HEK293 (cell line): ENCODE data around the gene ANKRD30A.

Source experiments
- CTCF ChIA-PET: fragments of 350-600 bp; formaldehyde crosslinking; extraction: SDS; loops from one replicate; lab custom pipeline; 2021; ENCODE audit warnings: antibody characterized with exemption; lab: Yijun Ruan, JAX
- POLR2A ChIA-PET: fragments of 300-600 bp; formaldehyde crosslinking; extraction: SDS; loops from one replicate; lab custom pipeline; 2020; ENCODE audit warnings: antibody characterized with exemption, inconsistent platforms; lab: Yijun Ruan, JAX
- H3K27ac ChIP-seq: fragments of 200-500 bp; sonication (Bioruptor generic); 2 replicates; pipeline ENCODE4 v1.5.1; 2014; ENCODE audit warnings: low read depth, low read length, control low read depth, inconsistent platforms; ENCODE audit errors: extremely low read depth
- H3K36me3 ChIP-seq, 2 experiments: fragments of 200-500 bp in 1 of 2; sonication (Bioruptor generic) in 1 of 2; 1 replicate in 1 of 2; 2 replicates in 1 of 2; pipeline ENCODE4 v1.5.1; 2014 to 2017; ENCODE audit warnings: inconsistent platforms in 2 of 2, low read length in 2 of 2; ENCODE audit not compliant: control insufficient read depth in 2 of 2, insufficient read depth in 1 of 2
- H3K4me1 ChIP-seq: fragments of 200-500 bp; sonication (Bioruptor generic); 2 replicates; pipeline ENCODE4 v1.5.1; 2014; ENCODE audit warnings: mild to moderate bottlenecking, low read length, inconsistent platforms; ENCODE audit not compliant: control insufficient read depth, insufficient read depth
- H3K4me3 ChIP-seq: 2 replicates; pipeline ENCODE4 v1.5.1; 2011; ENCODE audit warnings: low read depth, mild to moderate bottlenecking, control low read depth, low read length, moderate library complexity
- H3K9me3 ChIP-seq: fragments of 200-500 bp; sonication (Bioruptor generic); 2 replicates; pipeline ENCODE4 v1.5.1; 2014; ENCODE audit warnings: low read depth, low read length, inconsistent platforms; ENCODE audit not compliant: control insufficient read depth, insufficient read depth
- KLF7 ChIP-seq: fragments of 450-650 bp; formaldehyde crosslinking; IDR thresholded peaks from 2 replicates; pipeline ENCODE4 v1.5.1; 2016; ENCODE audit warnings: missing biosample characterization, missing genetic modification characterization, borderline replicate concordance
- TSHZ1 ChIP-seq: fragments of 450-650 bp; formaldehyde crosslinking; IDR thresholded peaks from 2 replicates; pipeline ENCODE4 v1.5.1; 2016; ENCODE audit warnings: missing biosample characterization, missing genetic modification characterization, borderline replicate concordance
- WT1 ChIP-seq: fragments of 450-650 bp; formaldehyde crosslinking; IDR thresholded peaks from 2 replicates; pipeline ENCODE4 v1.5.1; 2016; ENCODE audit warnings: missing biosample characterization, missing genetic modification characterization
- ZBTB10 ChIP-seq: fragments of 450-650 bp; formaldehyde crosslinking; IDR thresholded peaks from 2 replicates; pipeline ENCODE4 v1.5.1; 2016; ENCODE audit warnings: missing biosample characterization, missing genetic modification characterization
- ZEB2 ChIP-seq: fragments of 450-650 bp; formaldehyde crosslinking; IDR thresholded peaks from 2 replicates; pipeline ENCODE4 v1.5.1; 2016; ENCODE audit warnings: missing biosample characterization, missing genetic modification characterization
- ZIC2 ChIP-seq: fragments of 450-650 bp; formaldehyde crosslinking; IDR thresholded peaks from 2 replicates; pipeline ENCODE4 v1.5.1; 2016; ENCODE audit warnings: missing biosample characterization, missing genetic modification characterization
- ZNF138 ChIP-seq: fragments of 450-650 bp; formaldehyde crosslinking; IDR thresholded peaks from 2 replicates; pipeline ENCODE4 v1.5.1; 2016; ENCODE audit warnings: missing biosample characterization, missing genetic modification characterization, borderline replicate concordance
- ZNF155 ChIP-seq: fragments of 450-650 bp; formaldehyde crosslinking; IDR thresholded peaks from 2 replicates; pipeline ENCODE4 v1.5.1; 2016; ENCODE audit warnings: missing biosample characterization, missing genetic modification characterization
- ZNF174 ChIP-seq: fragments of 450-650 bp; formaldehyde crosslinking; IDR thresholded peaks from 2 replicates; pipeline ENCODE4 v1.5.0; 2017; ENCODE audit warnings: missing biosample characterization, mild to moderate bottlenecking, missing genetic modification characterization
- ZNF221 ChIP-seq: fragments of 450-650 bp; formaldehyde crosslinking; IDR thresholded peaks from 2 replicates; pipeline ENCODE4 v1.5.1; 2017; ENCODE audit warnings: missing biosample characterization, missing genetic modification characterization, borderline replicate concordance
- ZNF354C ChIP-seq: fragments of 450-650 bp; formaldehyde crosslinking; IDR thresholded peaks from 2 replicates; pipeline ENCODE4 v1.5.1; 2016; ENCODE audit warnings: missing biosample characterization, missing genetic modification characterization, low read depth, borderline replicate concordance
- ZNF548 ChIP-seq: fragments of 450-650 bp; formaldehyde crosslinking; IDR thresholded peaks from 2 replicates; pipeline ENCODE4 v1.5.1; 2016; ENCODE audit warnings: missing biosample characterization, missing genetic modification characterization
- ZNF677 ChIP-seq: fragments of 450-650 bp; IDR thresholded peaks from 2 replicates; pipeline ENCODE4 v1.5.0; 2018; ENCODE audit warnings: missing biosample characterization, mild to moderate bottlenecking, missing genetic modification characterization, moderate library complexity
- ZNF76 ChIP-seq: fragments of 450-650 bp; formaldehyde crosslinking; IDR thresholded peaks from 2 replicates; pipeline ENCODE4; 2016; ENCODE audit warnings: low read depth, missing biosample characterization, missing genetic modification characterization, borderline replicate concordance
- TF ChIP-seq, protein P1 (sequence below): fragments of 450-650 bp; formaldehyde crosslinking; IDR thresholded peaks from 2 replicates; pipeline ENCODE4 v1.5.1; 2016; ENCODE audit warnings: missing biosample characterization, missing genetic modification characterization, borderline replicate concordance
- TF ChIP-seq, protein P2 (sequence below): fragments of 450-650 bp; formaldehyde crosslinking; IDR thresholded peaks from 2 replicates; pipeline ENCODE4; 2016; ENCODE audit warnings: missing biosample characterization, missing genetic modification characterization

Gene ANKRD30A

GRCh38 chr10:37314862-37315261, 189.5 kb downstream of the ANKRD30A start (continued):
- no peak for TF ChIP-seq ZBTB10 (tag by site-specific recombination)
- TF ChIP-seq, protein P1, sequence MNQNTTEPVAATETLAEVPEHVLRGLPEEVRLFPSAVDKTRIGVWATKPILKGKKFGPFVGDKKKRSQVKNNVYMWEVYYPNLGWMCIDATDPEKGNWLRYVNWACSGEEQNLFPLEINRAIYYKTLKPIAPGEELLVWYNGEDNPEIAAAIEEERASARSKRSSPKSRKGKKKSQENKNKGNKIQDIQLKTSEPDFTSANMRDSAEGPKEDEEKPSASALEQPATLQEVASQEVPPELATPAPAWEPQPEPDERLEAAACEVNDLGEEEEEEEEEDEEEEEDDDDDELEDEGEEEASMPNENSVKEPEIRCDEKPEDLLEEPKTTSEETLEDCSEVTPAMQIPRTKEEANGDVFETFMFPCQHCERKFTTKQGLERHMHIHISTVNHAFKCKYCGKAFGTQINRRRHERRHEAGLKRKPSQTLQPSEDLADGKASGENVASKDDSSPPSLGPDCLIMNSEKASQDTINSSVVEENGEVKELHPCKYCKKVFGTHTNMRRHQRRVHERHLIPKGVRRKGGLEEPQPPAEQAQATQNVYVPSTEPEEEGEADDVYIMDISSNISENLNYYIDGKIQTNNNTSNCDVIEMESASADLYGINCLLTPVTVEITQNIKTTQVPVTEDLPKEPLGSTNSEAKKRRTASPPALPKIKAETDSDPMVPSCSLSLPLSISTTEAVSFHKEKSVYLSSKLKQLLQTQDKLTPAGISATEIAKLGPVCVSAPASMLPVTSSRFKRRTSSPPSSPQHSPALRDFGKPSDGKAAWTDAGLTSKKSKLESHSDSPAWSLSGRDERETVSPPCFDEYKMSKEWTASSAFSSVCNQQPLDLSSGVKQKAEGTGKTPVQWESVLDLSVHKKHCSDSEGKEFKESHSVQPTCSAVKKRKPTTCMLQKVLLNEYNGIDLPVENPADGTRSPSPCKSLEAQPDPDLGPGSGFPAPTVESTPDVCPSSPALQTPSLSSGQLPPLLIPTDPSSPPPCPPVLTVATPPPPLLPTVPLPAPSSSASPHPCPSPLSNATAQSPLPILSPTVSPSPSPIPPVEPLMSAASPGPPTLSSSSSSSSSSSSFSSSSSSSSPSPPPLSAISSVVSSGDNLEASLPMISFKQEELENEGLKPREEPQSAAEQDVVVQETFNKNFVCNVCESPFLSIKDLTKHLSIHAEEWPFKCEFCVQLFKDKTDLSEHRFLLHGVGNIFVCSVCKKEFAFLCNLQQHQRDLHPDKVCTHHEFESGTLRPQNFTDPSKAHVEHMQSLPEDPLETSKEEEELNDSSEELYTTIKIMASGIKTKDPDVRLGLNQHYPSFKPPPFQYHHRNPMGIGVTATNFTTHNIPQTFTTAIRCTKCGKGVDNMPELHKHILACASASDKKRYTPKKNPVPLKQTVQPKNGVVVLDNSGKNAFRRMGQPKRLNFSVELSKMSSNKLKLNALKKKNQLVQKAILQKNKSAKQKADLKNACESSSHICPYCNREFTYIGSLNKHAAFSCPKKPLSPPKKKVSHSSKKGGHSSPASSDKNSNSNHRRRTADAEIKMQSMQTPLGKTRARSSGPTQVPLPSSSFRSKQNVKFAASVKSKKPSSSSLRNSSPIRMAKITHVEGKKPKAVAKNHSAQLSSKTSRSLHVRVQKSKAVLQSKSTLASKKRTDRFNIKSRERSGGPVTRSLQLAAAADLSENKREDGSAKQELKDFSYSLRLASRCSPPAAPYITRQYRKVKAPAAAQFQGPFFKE, result no peak
- no peak for TF ChIP-seq ZNF548 (tag by site-specific recombination)
- TF ChIP-seq, all 188 proteins: peak for 0

DNA sequence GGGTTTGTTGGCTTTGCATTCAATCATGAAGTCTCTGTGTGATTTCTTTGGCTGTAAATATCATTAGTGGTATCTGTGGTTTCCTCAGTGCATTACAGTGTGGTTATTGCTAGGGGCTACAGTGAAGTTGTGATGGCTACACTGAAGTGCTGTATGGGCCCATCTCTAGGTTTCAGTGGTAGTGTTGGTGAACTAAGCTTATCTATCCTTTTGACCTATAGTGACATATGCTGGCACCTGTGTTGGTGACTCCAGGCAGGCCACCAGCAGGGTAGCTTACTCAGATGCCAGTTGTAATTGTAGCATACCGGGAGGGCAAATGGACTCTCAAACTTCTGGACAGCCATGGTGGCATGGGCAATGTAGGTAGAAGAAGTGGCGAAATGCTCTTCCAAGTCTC, 219.0 kb downstream of the ANKRD30A start:
- H3K4me1 ChIP-seq, result no peaks in the 10 kb centered on the region
- TF ChIP-seq TSHZ1 (tag by site-specific recombination) (no peak), ZNF221 (no peak), ZNF155 (tag by site-specific recombination) (no peak), KLF7 (tag by site-specific recombination) (no peak), ZNF677 (tag by site-specific recombination) (no peak), ZNF76 (tag by site-specific recombination) (no peak), WT1 (no peak), ZNF174 (tag by site-specific recombination) (no peak), ZEB2 (tag by site-specific recombination) (no peak), ZNF138 (tag by site-specific recombination) (no peak), ZIC2 (no peak), ZNF354C (no peak)
- TF ChIP-seq, protein P2, sequence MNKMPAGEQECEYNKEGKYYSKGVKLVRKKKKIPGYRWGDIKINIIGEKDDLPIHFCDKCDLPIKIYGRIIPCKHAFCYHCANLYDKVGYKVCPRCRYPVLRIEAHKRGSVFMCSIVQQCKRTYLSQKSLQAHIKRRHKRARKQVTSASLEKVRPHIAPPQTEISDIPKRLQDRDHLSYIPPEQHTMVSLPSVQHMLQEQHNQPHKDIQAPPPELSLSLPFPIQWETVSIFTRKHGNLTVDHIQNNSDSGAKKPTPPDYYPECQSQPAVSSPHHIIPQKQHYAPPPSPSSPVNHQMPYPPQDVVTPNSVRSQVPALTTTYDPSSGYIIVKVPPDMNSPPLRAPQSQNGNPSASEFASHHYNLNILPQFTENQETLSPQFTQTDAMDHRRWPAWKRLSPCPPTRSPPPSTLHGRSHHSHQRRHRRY (tag by site-specific recombination), result no peak
- TF ChIP-seq, all 188 proteins: peak for 0
- Histone ChIP-seq H3K4me3 (no peak overlapping the region), H3K36me3 (no peaks in the 10 kb centered on the region), H3K27ac (no peak overlapping the region), H3K9me3 (no peaks in the 10 kb centered on the region)
- ChIA-PET POLR2A (no interaction called here), CTCF (no interaction called here)
